PC-3 (cell line): ENCODE results near the gene MPZL1. TPM values are rescaled to one million over a fixed set of nuclear protein-coding genes. Genes with fewer than 3 reads are reported as not detected.

ENCODE experiments used
- ATAC-seq: fragments of 200-7000 bp; cut with Tn5 transposase; 2 replicates; pipeline ENCODE4 v1.9.1; 2020; ENCODE audit warnings: mild to moderate bottlenecking, moderate library complexity
- BruUV-seq: library from RNA; stranded (reverse); fragments of 400-500 nt; replicated peaks from 2 replicates; lab custom pipeline; 2021; lab: Mats Ljungman, UMichigan
- CTCF ChIA-PET: fragments of 300-600 bp; sonication (Branson Sonifier 250); formaldehyde crosslinking; loops from one replicate; lab custom pipeline; 2022; ENCODE audit warnings: antibody characterized with exemption; lab: Charles Lee
- POLR2A ChIA-PET: fragments of 300-600 bp; sonication (Branson Sonifier 250); formaldehyde crosslinking; loops from one replicate; lab custom pipeline; 2022; ENCODE audit warnings: antibody characterized with exemption; ENCODE audit not compliant: unreplicated experiment; lab: Charles Lee
- DNase-seq: peaks from one replicate; pipeline ENCODE4 v3.0.0-alpha.2; 2015
- H2AFZ ChIP-seq: fragments of 300-600 bp; sonication (generic); 2 replicates; pipeline ENCODE4 v1.6.0; 2016; ENCODE audit warnings: antibody characterized with exemption, low read length
- H3F3A ChIP-seq: fragments of 300-600 bp; sonication (generic); one replicate; pipeline ENCODE4 v1.6.0; 2017; ENCODE audit warnings: antibody characterized with exemption, low read length, control low read depth, mild to moderate bottlenecking; ENCODE audit not compliant: unreplicated experiment
- H3K27ac ChIP-seq: fragments of 300-600 bp; sonication (generic); 2 replicates; pipeline ENCODE4 v1.5.1; 2016; ENCODE audit warnings: mild to moderate bottlenecking, low read length
- H3K27me3 ChIP-seq: fragments of 300-600 bp; sonication (generic); 2 replicates; pipeline ENCODE4 v1.6.1; 2016; ENCODE audit warnings: low read length, mixed read lengths
- H3K36me3 ChIP-seq: fragments of 300-600 bp; sonication (generic); 2 replicates; pipeline ENCODE4 v1.6.1; 2016; ENCODE audit warnings: low read depth, mixed run types, low read length, mixed read lengths
- H3K4me1 ChIP-seq: fragments of 300-600 bp; sonication (generic); 2 replicates; pipeline ENCODE4 v1.5.1; 2016; ENCODE audit warnings: low read length; ENCODE audit not compliant: insufficient read depth
- H3K4me2 ChIP-seq: fragments of 300-600 bp; sonication (generic); 2 replicates; pipeline ENCODE4 v1.6.0; 2016; ENCODE audit warnings: low read length
- H3K4me3 ChIP-seq: fragments of 300-600 bp; sonication (generic); 2 replicates; pipeline ENCODE4 v1.5.1; 2016; ENCODE audit warnings: mild to moderate bottlenecking, low read length, mixed read lengths
- H3K79me2 ChIP-seq: fragments of 300-600 bp; sonication (generic); 2 replicates; pipeline ENCODE4 v1.6.1; 2017; ENCODE audit warnings: low read length, mixed read lengths
- H3K9ac ChIP-seq: fragments of 300-600 bp; sonication (generic); 2 replicates; pipeline ENCODE4 v1.6.0; 2016; ENCODE audit warnings: mild to moderate bottlenecking, low read length
- H3K9me2 ChIP-seq: fragments of 300-600 bp; sonication (generic); replicated peaks from 2 replicates; pipeline ENCODE4 v1.6.1; 2016; ENCODE audit warnings: mixed run types, low read length, mixed read lengths
- H3K9me3 ChIP-seq: fragments of 300-600 bp; sonication (generic); 2 replicates; pipeline ENCODE4 v1.6.1; 2016; ENCODE audit warnings: low read length, mixed read lengths
- H4K20me1 ChIP-seq: fragments of 300-600 bp; sonication (generic); 2 replicates; pipeline ENCODE4 v1.6.1; 2016; ENCODE audit warnings: low read length, mixed read lengths
- CTCF ChIP-seq: fragments of 300-600 bp; sonication (generic); conservative IDR thresholded peaks from 2 replicates; pipeline ENCODE4 v1.5.1; 2017; ENCODE audit warnings: antibody characterized with exemption, low read depth, mild to moderate bottlenecking, low read length
- EZH2 ChIP-seq: fragments of 300-600 bp; sonication (generic); IDR thresholded peaks from one replicate; pipeline ENCODE4 v1.6.1; 2017; ENCODE audit warnings: antibody characterized with exemption, mild to moderate bottlenecking, low read length; ENCODE audit not compliant: unreplicated experiment
- EZH2phosphoT487 ChIP-seq: fragments of 300-600 bp; sonication (generic); IDR thresholded peaks from 2 replicates; pipeline ENCODE4 v1.6.1; 2018; ENCODE audit warnings: mild to moderate bottlenecking, antibody characterized with exemption, low read length, borderline replicate concordance
- intact Hi-C: fragments of 100-400 bp; cut with micrococcal nuclease; formaldehyde crosslinking; loops from 2 replicates; pipeline ENCODE4 v1.9.0; 2023
- total RNA-seq: library from RNA; depleted of rRNA; stranded (reverse); fragments of >200 nt; gene quantifications from 2 replicates; pipeline ENCODE4 v1.2.3, GENCODE V29; 2014

The MPZL1 gene
- total RNA-seq, 1 experiment from 2014 or later: 86.5 TPM

- peaks cover 67% of the 10 kb centered on the region for H3K79me2 ChIP-seq
- no peaks in the 10 kb centered on the region for H3K9me3 ChIP-seq
- H3F3A ChIP-seq: no peaks in the 10 kb centered on the region
- H3K27me3 ChIP-seq: no peaks in the 10 kb centered on the region
- no peak overlapping the region for H3K4me2 ChIP-seq
- H3K36me3 ChIP-seq: 0 out of 2 replicates have a peak, but pooled peaks cover 9% of the 10 kb centered on the region
- H3K9me2 ChIP-seq: no peaks in the 10 kb centered on the region
- H4K20me1 ChIP-seq: no peaks in the 10 kb centered on the region; the same call in 1 of the 2 replicates
- no peak for DNase-seq
- no peak overlapping the region for H2AFZ ChIP-seq
- ChIA-PET CTCF (no interaction called here), POLR2A (no interaction called here)
- no TSS peak for BruUV-seq
- no peak overlapping the region for H3K9ac ChIP-seq
- ATAC-seq: no peak
- peaks cover 3% of the 10 kb centered on the region for H3K4me1 ChIP-seq
- intact Hi-C loops: no loop called here
- H3K27ac ChIP-seq: no peak overlapping the region
- no peak for TF ChIP-seq EZH2phosphoT487
- TF ChIP-seq EZH2: no peak
- TF ChIP-seq CTCF: no peak
- H3K4me3 ChIP-seq: no peak overlapping the region
Observed at GRCh38 chr1:167761400-167761799, 39.6 kb downstream of the MPZL1 start.

GRCh38 chr1:167762061-167762746 lies 40.4 kb downstream of the MPZL1 start:
- Histone ChIP-seq H3K9me3 (no peaks in the 10 kb centered on the region), H3K9me2 (no peaks in the 10 kb centered on the region), H3K27ac (no peak overlapping the region), H3K27me3 (no peaks in the 10 kb centered on the region), H3K4me3 (no peak overlapping the region), H3K4me1 (peaks cover 8% of the 10 kb centered on the region), H3K79me2 (peaks cover 59% of the 10 kb centered on the region), H3K4me2 (no peak overlapping the region), H3F3A (no peaks in the 10 kb centered on the region), H3K36me3 (peaks cover 9% of the 10 kb centered on the region; the same call in 1 of the 2 replicates), H3K9ac (no peak overlapping the region), H4K20me1 (no peaks in the 10 kb centered on the region; the same call in 1 of the 2 replicates), H2AFZ (no peak overlapping the region)
- intact Hi-C loops: no loop called here
- TF ChIP-seq CTCF (no peak), EZH2 (no peak), EZH2phosphoT487 (no peak)
- DNase-seq: no peak
- ChIA-PET POLR2A (interaction anchor here (0.7 kb wide), 1 partner anchor 1348 kb away, joined by 6 read pairs; no protein-coding TSS in a partner anchor), CTCF (no interaction called here)
- ATAC-seq: no peak
- BruUV-seq: no TSS peak
